ENCODE measurements around the gene PRSS48. TPM values are rescaled to one million over a fixed set of nuclear protein-coding genes. Genes with fewer than 3 reads are reported as not detected.
A peak's percentile ranks its signal among the peaks of the same experiment; 100 is the strongest.
"Not testable (repeated sequence)": the region's sequence is repeated elsewhere in the genome, so short reads cannot be mapped to it uniquely, and the experiment has no call there.

The PRSS48 gene
- total RNA-seq, 2 donors from 2014 or later = not detected

DNA sequence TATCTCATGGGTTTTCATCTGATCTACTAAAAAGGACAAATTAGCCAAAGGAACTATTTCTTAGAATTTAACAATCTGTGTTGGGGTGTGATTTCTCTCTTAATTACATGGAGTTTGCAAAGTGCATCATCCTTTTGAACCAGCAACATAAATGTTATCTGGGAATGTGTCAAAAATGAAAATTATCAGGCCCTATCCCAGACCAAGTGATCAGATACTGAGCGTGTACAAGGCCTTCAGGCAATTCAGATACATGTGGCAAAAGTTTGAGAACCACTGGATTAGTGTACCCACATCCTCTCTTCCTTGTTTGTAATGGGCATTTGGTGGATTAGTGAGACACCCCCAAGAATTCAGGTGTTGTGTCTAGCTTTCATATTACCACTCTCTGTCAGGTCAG lies 44.6 kb downstream of the PRSS48 start:
- 100% methylated on average over 1 of the region's 1 CpG for WGBS, 2 experiments (ENCODE audit: insufficient coverage in 1 of 2, insufficient read length in 1 of 2)
- TF ChIP-seq, protein P1, sequence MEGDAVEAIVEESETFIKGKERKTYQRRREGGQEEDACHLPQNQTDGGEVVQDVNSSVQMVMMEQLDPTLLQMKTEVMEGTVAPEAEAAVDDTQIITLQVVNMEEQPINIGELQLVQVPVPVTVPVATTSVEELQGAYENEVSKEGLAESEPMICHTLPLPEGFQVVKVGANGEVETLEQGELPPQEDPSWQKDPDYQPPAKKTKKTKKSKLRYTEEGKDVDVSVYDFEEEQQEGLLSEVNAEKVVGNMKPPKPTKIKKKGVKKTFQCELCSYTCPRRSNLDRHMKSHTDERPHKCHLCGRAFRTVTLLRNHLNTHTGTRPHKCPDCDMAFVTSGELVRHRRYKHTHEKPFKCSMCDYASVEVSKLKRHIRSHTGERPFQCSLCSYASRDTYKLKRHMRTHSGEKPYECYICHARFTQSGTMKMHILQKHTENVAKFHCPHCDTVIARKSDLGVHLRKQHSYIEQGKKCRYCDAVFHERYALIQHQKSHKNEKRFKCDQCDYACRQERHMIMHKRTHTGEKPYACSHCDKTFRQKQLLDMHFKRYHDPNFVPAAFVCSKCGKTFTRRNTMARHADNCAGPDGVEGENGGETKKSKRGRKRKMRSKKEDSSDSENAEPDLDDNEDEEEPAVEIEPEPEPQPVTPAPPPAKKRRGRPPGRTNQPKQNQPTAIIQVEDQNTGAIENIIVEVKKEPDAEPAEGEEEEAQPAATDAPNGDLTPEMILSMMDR (conservative IDR thresholded peaks at IDR 0.05) = no peak
- Mint-ChIP-seq H3K27me3 (ENCODE audit: insufficient read depth) (peaks cover 4% of the 10 kb centered on the region), H3K4me3 (peak overlapping the region; percentile 21), H3K9me3 (no peaks in the 10 kb centered on the region), H3K27ac (no peak overlapping the region), H3K4me1 (peaks cover 39% of the 10 kb centered on the region), H3K36me3 (ENCODE audit: low read depth) (peaks cover 10% of the 10 kb centered on the region)
- Histone ChIP-seq H3K27ac (ENCODE audit: low read depth, low read length) (no peak overlapping the region), H3K9me3 (ENCODE audit: control insufficient read depth, low read length) (no peaks in the 10 kb centered on the region), H3K9ac (ENCODE audit: extremely low read depth, low read length, poor library complexity, severe bottlenecking) (no peak overlapping the region), H3K36me3 (ENCODE audit: control insufficient read depth, insufficient read depth, low read length) (no peaks in the 10 kb centered on the region), H3K4me1 (ENCODE audit: control insufficient read depth, insufficient read depth, low read length) (no peaks in the 10 kb centered on the region), H3K27me3 (ENCODE audit: control insufficient read depth, insufficient read depth, low read length, poor library complexity, severe bottlenecking) (no peaks in the 10 kb centered on the region), H3K4me3 (ENCODE audit: low read length) (no peak overlapping the region)
- no peak for DNase-seq

DNA sequence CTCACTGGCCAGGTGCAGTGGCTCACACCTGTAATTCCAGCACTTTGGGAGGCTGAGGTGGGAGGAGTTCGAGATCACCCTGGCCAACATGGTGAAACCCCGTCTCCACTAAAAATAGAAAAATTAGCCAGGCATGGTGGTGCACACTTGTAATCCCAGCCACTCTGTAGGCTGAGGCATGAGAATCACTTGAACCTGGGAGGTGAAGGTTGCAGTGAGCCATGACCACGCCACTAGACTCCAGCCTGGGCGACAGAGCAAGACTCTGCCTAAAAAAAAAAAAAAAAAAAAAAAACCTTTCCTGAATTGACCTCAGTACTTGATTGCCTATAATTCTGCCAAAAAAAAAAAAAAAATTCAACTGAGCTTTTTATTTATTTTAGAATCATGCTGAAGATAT lies 45.2 kb downstream of the PRSS48 start:
- not testable (repeated sequence) for H3K36me3 Mint-ChIP-seq (ENCODE audit: low read depth); H3K9me3 Mint-ChIP-seq; H3K27ac ChIP-seq (ENCODE audit: low read depth, low read length); DNase-seq; H3K27me3 Mint-ChIP-seq (ENCODE audit: insufficient read depth); H3K9ac ChIP-seq (ENCODE audit: extremely low read depth, low read length, poor library complexity, severe bottlenecking); H3K4me1 ChIP-seq (ENCODE audit: control insufficient read depth, insufficient read depth, low read length); H3K27ac Mint-ChIP-seq; H3K27me3 ChIP-seq (ENCODE audit: control insufficient read depth, insufficient read depth, low read length, poor library complexity, severe bottlenecking); H3K9me3 ChIP-seq (ENCODE audit: control insufficient read depth, low read length); H3K36me3 ChIP-seq (ENCODE audit: control insufficient read depth, insufficient read depth, low read length)
- H3K4me3 ChIP-seq (ENCODE audit: low read length) = peak overlapping the region; percentile 90
- WGBS, 2 experiments (ENCODE audit: insufficient coverage in 1 of 2, insufficient read length in 1 of 2) = 75 to 99% methylated on average over 1 to 4 of the region's 4 CpGs
- Mint-ChIP-seq H3K4me3 (peak overlapping the region; percentile 21), H3K4me1 (peaks cover 37% of the 10 kb centered on the region)

GRCh38 chr4:151322570-151322969 lies 45.6 kb downstream of the PRSS48 start:
- Histone ChIP-seq H3K4me1 (ENCODE audit: control insufficient read depth, insufficient read depth, low read length) (no peaks in the 10 kb centered on the region), H3K27ac (ENCODE audit: low read depth, low read length) (no peak overlapping the region), H3K27me3 (ENCODE audit: control insufficient read depth, insufficient read depth, low read length, poor library complexity, severe bottlenecking) (no peaks in the 10 kb centered on the region), H3K36me3 (ENCODE audit: control insufficient read depth, insufficient read depth, low read length) (no peaks in the 10 kb centered on the region), H3K9ac (ENCODE audit: extremely low read depth, low read length, poor library complexity, severe bottlenecking) (no peak overlapping the region), H3K4me3 (ENCODE audit: low read length) (peak overlapping the region; percentile 90), H3K9me3 (ENCODE audit: control insufficient read depth, low read length) (no peaks in the 10 kb centered on the region)
- Mint-ChIP-seq H3K9me3 (no peaks in the 10 kb centered on the region), H3K27me3 (ENCODE audit: insufficient read depth) (peaks cover 4% of the 10 kb centered on the region), H3K36me3 (ENCODE audit: low read depth) (peaks cover 7% of the 10 kb centered on the region), H3K4me3 (peak overlapping the region; percentile 67), H3K27ac (no peak overlapping the region), H3K4me1 (peaks cover 34% of the 10 kb centered on the region)
- TF ChIP-seq, protein P1 (conservative IDR thresholded peaks at IDR 0.05) = no peak
- DNase-seq = no peak

DNA sequence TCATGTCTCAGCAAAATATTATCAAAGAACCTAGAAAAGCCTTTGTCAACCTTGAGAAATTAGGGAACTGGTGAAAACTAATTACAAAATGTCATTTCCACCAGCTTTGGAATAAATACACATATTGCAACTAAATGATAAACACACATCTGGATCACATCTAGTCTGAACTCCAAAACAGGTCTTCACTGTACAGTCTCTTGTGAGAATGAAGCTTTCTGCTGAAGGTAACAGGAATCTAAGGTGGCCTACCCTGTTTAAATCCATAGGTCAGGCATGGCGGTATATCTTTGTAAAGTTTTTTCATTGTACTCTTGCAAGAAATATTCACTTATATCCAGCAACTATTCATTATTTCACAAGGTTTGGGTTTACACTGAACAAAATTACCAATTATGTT lies 46.7 kb downstream of the PRSS48 start:
- Mint-ChIP-seq H3K36me3 (ENCODE audit: low read depth) (peaks cover 7% of the 10 kb centered on the region), H3K4me1 (peaks cover 34% of the 10 kb centered on the region), H3K4me3 (peak overlapping the region; percentile 67), H3K27me3 (ENCODE audit: insufficient read depth) (peaks cover 4% of the 10 kb centered on the region), H3K27ac (peak overlapping the region; percentile 99), H3K9me3 (no peaks in the 10 kb centered on the region)
- DNase-seq = no peak
- TF ChIP-seq, protein P1 (conservative IDR thresholded peaks at IDR 0.05) = no peak
- no peaks in the 10 kb centered on the region for H3K9me3 ChIP-seq (ENCODE audit: control insufficient read depth, low read length)
- H3K27ac ChIP-seq (ENCODE audit: low read depth, low read length) = peak overlapping the region; percentile 25
- 59 to 60% methylated on average over 1 of the region's 1 CpG for WGBS, 2 experiments (ENCODE audit: insufficient coverage in 1 of 2, insufficient read length in 1 of 2)
- H3K4me3 ChIP-seq (ENCODE audit: low read length) = peak overlapping the region; percentile 90
- H3K27me3 ChIP-seq (ENCODE audit: control insufficient read depth, insufficient read depth, low read length, poor library complexity, severe bottlenecking) = no peaks in the 10 kb centered on the region
- peak overlapping the region; percentile 81 for H3K9ac ChIP-seq (ENCODE audit: extremely low read depth, low read length, poor library complexity, severe bottlenecking)
- H3K4me1 ChIP-seq (ENCODE audit: control insufficient read depth, insufficient read depth, low read length) = no peaks in the 10 kb centered on the region
- no peaks in the 10 kb centered on the region for H3K36me3 ChIP-seq (ENCODE audit: control insufficient read depth, insufficient read depth, low read length)

Data from endodermal cell (in vitro differentiated cells).